Activated naive CD8-positive, alpha-beta T cell (primary cell): ENCODE data around the gene LMO2.
A peak's percentile ranks its signal among the peaks of the same experiment; 100 is the strongest.
"Not testable (repeated sequence)": the region's sequence is repeated elsewhere in the genome, so short reads cannot be mapped to it uniquely, and the experiment has no call there.

ENCODE experiments used
- H3K27ac Mint-ChIP-seq: one replicate; pipeline ENCODE4 v1.8.0; 2021; ENCODE audit warnings: mixed read lengths
- H3K27me3 Mint-ChIP-seq: one replicate; pipeline ENCODE4 v1.8.0; 2021; ENCODE audit warnings: mixed read lengths
- H3K36me3 Mint-ChIP-seq: one replicate; pipeline ENCODE4 v1.8.0; 2021; ENCODE audit warnings: mixed read lengths
- H3K4me1 Mint-ChIP-seq: one replicate; pipeline ENCODE4 v1.8.0; 2021; ENCODE audit warnings: low read depth, mixed read lengths
- H3K4me3 Mint-ChIP-seq: one replicate; pipeline ENCODE4 v1.8.0; 2021; ENCODE audit warnings: mild to moderate bottlenecking, mixed read lengths
- H3K9me3 Mint-ChIP-seq: one replicate; pipeline ENCODE4 v1.8.0; 2021; ENCODE audit warnings: low read depth, mixed read lengths

Gene LMO2

GRCh38 chr11:33838234-33838633, 53.6 kb downstream of the LMO2 start:
- H3K27me3 Mint-ChIP-seq, result peaks cover 13% of the 10 kb centered on the region
- H3K27ac Mint-ChIP-seq, H3K9me3 Mint-ChIP-seq, H3K36me3 Mint-ChIP-seq, H3K4me1 Mint-ChIP-seq, H3K4me3 Mint-ChIP-seq: not testable (repeated sequence)

DNA sequence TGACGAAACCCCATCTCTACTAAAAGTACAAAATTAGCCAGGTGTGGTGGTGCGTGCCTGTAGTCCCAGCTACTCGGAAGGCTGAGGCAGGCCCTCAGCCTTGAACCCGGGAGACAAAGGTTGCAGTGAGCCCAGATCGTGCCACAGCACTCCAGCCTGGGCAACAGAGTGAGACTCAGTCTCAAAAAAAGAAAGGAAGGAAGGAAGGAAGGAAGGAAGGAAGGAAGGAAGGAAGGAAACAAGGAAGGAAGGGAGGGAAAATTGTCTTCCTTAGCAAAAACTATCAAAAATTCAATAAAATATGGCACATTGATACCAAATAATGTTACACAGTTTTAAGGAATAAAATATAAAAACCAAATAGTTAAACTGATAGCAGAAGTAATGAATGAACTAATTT, 54.5 kb downstream of the LMO2 start:
- H3K36me3 Mint-ChIP-seq, H3K4me3 Mint-ChIP-seq, H3K27ac Mint-ChIP-seq, H3K9me3 Mint-ChIP-seq, H3K4me1 Mint-ChIP-seq: not testable (repeated sequence)
- H3K27me3 Mint-ChIP-seq, result peaks cover 16% of the 10 kb centered on the region

- no peak overlapping the region for H3K27ac Mint-ChIP-seq
- no peak overlapping the region for H3K4me3 Mint-ChIP-seq
- H3K9me3 Mint-ChIP-seq, result no peaks in the 10 kb centered on the region
- H3K27me3 Mint-ChIP-seq, result peaks cover 18% of the 10 kb centered on the region
- H3K4me1 Mint-ChIP-seq, result no peaks in the 10 kb centered on the region
- H3K36me3 Mint-ChIP-seq, result no peaks in the 10 kb centered on the region
These were observed 56.6 kb downstream of the LMO2 start for GRCh38 chr11:33835143-33835878.

GRCh38 chr11:33832676-33833075, 59.2 kb downstream of the LMO2 start:
- H3K4me1 Mint-ChIP-seq, result peaks cover 5% of the 10 kb centered on the region
- H3K36me3 Mint-ChIP-seq, result peaks cover 2% of the 10 kb centered on the region
- H3K27ac Mint-ChIP-seq, result no peak overlapping the region
- no peaks in the 10 kb centered on the region for H3K9me3 Mint-ChIP-seq
- no peak overlapping the region for H3K4me3 Mint-ChIP-seq
- H3K27me3 Mint-ChIP-seq, result peaks cover 22% of the 10 kb centered on the region

DNA sequence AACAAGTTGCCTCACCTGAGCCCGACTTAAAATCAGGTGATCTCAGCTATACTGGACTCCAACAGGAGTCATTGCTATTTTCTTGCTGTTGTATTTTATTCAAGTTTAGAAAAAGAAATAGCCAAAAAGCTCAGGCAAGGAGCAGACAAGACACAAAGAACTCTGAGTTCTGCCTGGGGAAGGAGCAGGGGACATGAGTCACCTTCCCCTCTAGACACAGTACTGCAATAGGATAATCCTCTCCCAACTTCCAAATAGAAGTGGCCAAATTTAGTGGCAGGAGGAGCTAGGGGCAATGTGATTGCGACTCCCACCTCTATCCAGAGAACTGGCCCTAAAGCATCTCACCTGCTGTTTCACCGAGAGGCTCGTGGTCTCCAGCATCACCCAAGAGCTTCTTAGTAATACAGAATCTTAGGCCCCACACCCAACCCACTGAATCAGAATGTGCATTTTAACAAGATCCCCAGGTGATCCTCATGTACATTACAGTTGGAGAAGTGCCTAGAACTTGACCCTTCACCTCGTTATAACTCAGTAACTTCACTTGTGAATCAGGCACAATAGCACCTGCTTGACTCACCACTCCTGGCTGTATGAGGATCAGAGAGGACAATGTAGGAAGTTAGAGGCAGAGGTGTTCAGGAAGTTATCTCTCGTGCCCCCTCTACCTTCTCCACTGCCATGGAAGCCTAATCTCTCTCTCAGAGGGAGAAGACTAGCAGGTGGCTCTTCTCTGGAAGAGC, 60.8 kb downstream of the LMO2 start:
- no peaks in the 10 kb centered on the region for H3K9me3 Mint-ChIP-seq
- peaks cover 33% of the 10 kb centered on the region for H3K27me3 Mint-ChIP-seq
- H3K27ac Mint-ChIP-seq, result no peak overlapping the region
- H3K4me1 Mint-ChIP-seq, result peaks cover 5% of the 10 kb centered on the region
- H3K36me3 Mint-ChIP-seq, result peaks cover 2% of the 10 kb centered on the region
- H3K4me3 Mint-ChIP-seq, result no peak overlapping the region

- peak overlapping the region; percentile 83 for H3K4me3 Mint-ChIP-seq
- peaks cover 5% of the 10 kb centered on the region for H3K4me1 Mint-ChIP-seq
- H3K27ac Mint-ChIP-seq, result no peak overlapping the region
- no peaks in the 10 kb centered on the region for H3K9me3 Mint-ChIP-seq
- peaks cover 39% of the 10 kb centered on the region for H3K27me3 Mint-ChIP-seq
- peaks cover 2% of the 10 kb centered on the region for H3K36me3 Mint-ChIP-seq
These were observed 62.3 kb downstream of the LMO2 start for GRCh38 chr11:33829430-33830141.

- Mint-ChIP-seq H3K36me3 (peaks cover 2% of the 10 kb centered on the region), H3K9me3 (no peaks in the 10 kb centered on the region), H3K27me3 (peaks cover 38% of the 10 kb centered on the region), H3K4me3 (peak overlapping the region; percentile 83), H3K27ac (no peak overlapping the region), H3K4me1 (peaks cover 5% of the 10 kb centered on the region)
These were observed 63.1 kb downstream of the LMO2 start for GRCh38 chr11:33828604-33829429.

DNA sequence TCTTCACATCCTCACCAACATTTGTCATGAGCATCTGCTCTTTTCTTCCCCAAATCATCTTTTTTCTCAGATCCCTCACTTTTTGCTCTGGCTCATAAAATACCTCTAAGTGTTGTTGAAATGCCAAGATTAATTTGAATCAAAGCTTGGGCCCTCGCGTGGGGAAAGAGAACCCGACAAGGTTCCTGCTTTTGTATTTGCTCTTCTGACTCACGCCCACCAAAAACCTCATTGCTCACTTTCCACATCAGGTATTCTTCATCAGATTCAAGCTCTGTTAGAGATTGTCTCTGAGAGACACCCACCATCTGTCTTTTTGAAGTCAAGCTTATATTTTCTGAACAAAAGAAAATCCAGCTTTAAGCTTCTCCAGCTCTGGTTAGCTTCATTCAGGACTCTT, 64.7 kb downstream of the LMO2 start:
- Mint-ChIP-seq H3K36me3 (peaks cover 2% of the 10 kb centered on the region), H3K9me3 (no peaks in the 10 kb centered on the region), H3K27ac (no peak overlapping the region), H3K27me3 (peaks cover 46% of the 10 kb centered on the region), H3K4me3 (no peak overlapping the region), H3K4me1 (peaks cover 5% of the 10 kb centered on the region)

- Mint-ChIP-seq H3K27me3 (peaks cover 45% of the 10 kb centered on the region), H3K27ac (no peak overlapping the region), H3K4me1 (peaks cover 5% of the 10 kb centered on the region), H3K36me3 (peaks cover 2% of the 10 kb centered on the region), H3K4me3 (no peak overlapping the region), H3K9me3 (no peaks in the 10 kb centered on the region)
These were observed 65.9 kb downstream of the LMO2 start for GRCh38 chr11:33825854-33826560.

DNA sequence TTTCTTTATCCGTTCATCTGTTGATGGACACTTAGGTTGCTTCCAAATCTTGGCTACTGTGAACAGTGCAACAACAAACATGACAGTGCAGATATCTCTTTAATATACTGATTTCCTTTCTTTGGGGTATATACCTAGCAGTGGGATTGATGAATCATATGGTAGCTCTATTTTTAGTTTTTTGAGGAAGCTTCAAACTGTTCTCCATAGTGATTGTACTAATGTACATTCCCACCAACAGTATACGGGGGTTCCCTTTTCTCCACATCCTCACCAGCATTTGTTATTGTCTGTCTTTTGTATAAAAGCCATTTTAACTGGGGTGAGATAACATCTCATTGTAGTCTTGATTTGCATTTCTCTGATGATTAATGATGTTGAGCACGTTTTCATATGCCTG, 68.9 kb downstream of the LMO2 start:
- H3K27ac Mint-ChIP-seq, H3K4me1 Mint-ChIP-seq, H3K4me3 Mint-ChIP-seq, H3K36me3 Mint-ChIP-seq, H3K9me3 Mint-ChIP-seq: not testable (repeated sequence)
- H3K27me3 Mint-ChIP-seq, result peaks cover 33% of the 10 kb centered on the region

GRCh38 chr11:33819278-33820035, 72.4 kb downstream of the LMO2 start:
- Mint-ChIP-seq H3K36me3 (no peaks in the 10 kb centered on the region), H3K27ac (no peak overlapping the region), H3K4me1 (no peaks in the 10 kb centered on the region), H3K4me3 (no peak overlapping the region), H3K9me3 (no peaks in the 10 kb centered on the region), H3K27me3 (peaks cover 14% of the 10 kb centered on the region)
